Measurements from ENCODE around the gene CCDC187. TPM values are rescaled to one million over a fixed set of nuclear protein-coding genes. Genes with fewer than 3 reads are reported as not detected.

CCDC187 gene
- total and polyA plus RNA-seq, 2 of the 13 experiments (the other 11 are each of a cell fraction or from before 2014, with no cell fraction given): 0.03 to 0.13 TPM

GRCh38 chr9:136244122-136244968 is 59.5 kb downstream of the CCDC187 start (continued):
- TF ChIP-seq PAWR (CRISPR knock-in tag; IDR thresholded peaks at IDR 0.05; ENCODE audit: borderline replicate concordance): no peak
- TF ChIP-seq RAD51 (IDR thresholded peaks at IDR 0.05; ENCODE audit: borderline replicate concordance): no peak
- TF ChIP-seq ZNF331 (CRISPR knock-in tag; IDR thresholded peaks at IDR 0.05): no peak
- no peak for TF ChIP-seq ZNF34 (CRISPR knock-in tag; IDR thresholded peaks at IDR 0.05; ENCODE audit: borderline replicate concordance)
- no peak for TF ChIP-seq ZNF879 (CRISPR knock-in tag; IDR thresholded peaks at IDR 0.05)
- no peak for TF ChIP-seq HDAC2 (CRISPR knock-in tag; IDR thresholded peaks at IDR 0.05)
- no peak for TF ChIP-seq KLF11 (CRISPR knock-in tag; IDR thresholded peaks at IDR 0.05)
- no peak for TF ChIP-seq SOX13 (IDR thresholded peaks at IDR 0.05)
- TF ChIP-seq SOX13 (CRISPR knock-in tag; conservative IDR thresholded peaks at IDR 0.05 in 1 of 2, IDR thresholded peaks at IDR 0.05 in 1 of 2): peak in 1 of 2 experiments; percentile 67; a peak in 2 of 4 replicates
- no peak for TF ChIP-seq ZNF800 (CRISPR knock-in tag; IDR thresholded peaks at IDR 0.05)
- TF ChIP-seq, protein P1, sequence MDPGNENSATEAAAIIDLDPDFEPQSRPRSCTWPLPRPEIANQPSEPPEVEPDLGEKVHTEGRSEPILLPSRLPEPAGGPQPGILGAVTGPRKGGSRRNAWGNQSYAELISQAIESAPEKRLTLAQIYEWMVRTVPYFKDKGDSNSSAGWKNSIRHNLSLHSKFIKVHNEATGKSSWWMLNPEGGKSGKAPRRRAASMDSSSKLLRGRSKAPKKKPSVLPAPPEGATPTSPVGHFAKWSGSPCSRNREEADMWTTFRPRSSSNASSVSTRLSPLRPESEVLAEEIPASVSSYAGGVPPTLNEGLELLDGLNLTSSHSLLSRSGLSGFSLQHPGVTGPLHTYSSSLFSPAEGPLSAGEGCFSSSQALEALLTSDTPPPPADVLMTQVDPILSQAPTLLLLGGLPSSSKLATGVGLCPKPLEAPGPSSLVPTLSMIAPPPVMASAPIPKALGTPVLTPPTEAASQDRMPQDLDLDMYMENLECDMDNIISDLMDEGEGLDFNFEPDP (CRISPR knock-in tag; conservative IDR thresholded peaks at IDR 0.05): no peak
- TF ChIP-seq KDM5B (CRISPR knock-in tag; IDR thresholded peaks at IDR 0.05; ENCODE audit: borderline replicate concordance): no peak
- no peak for TF ChIP-seq ZNF10 (CRISPR knock-in tag; IDR thresholded peaks at IDR 0.05; ENCODE audit: borderline replicate concordance, low read depth)
- TF ChIP-seq CEBPG (CRISPR knock-in tag; IDR thresholded peaks at IDR 0.05): 0 out of 2 replicates have a peak, but pooled peaks have one; percentile 2
- TF ChIP-seq ZNF850 (CRISPR knock-in tag; conservative IDR thresholded peaks at IDR 0.05): no peak
- TF ChIP-seq ZNF552 (CRISPR knock-in tag; IDR thresholded peaks at IDR 0.05; ENCODE audit: borderline replicate concordance): no peak
- TF ChIP-seq AGO1 (IDR thresholded peaks at IDR 0.05; ENCODE audit: low read depth, low read length, poor library complexity, severe bottlenecking): no peak
- no peak for TF ChIP-seq HOXA7 (CRISPR knock-in tag; IDR thresholded peaks at IDR 0.05)
- TF ChIP-seq, protein P2, sequence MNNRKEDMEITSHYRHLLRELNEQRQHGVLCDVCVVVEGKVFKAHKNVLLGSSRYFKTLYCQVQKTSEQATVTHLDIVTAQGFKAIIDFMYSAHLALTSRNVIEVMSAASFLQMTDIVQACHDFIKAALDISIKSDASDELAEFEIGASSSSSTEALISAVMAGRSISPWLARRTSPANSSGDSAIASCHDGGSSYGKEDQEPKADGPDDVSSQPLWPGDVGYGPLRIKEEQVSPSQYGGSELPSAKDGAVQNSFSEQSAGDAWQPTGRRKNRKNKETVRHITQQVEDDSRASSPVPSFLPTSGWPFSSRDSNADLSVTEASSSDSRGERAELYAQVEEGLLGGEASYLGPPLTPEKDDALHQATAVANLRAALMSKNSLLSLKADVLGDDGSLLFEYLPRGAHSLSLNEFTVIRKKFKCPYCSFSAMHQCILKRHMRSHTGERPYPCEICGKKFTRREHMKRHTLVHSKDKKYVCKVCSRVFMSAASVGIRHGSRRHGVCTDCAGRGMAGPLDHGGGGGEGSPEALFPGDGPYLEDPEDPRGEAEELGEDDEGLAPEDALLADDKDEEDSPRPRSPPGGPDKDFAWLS (CRISPR knock-in tag; IDR thresholded peaks at IDR 0.05; ENCODE audit: borderline replicate concordance): no peak
- TF ChIP-seq ZNF776 (CRISPR knock-in tag; IDR thresholded peaks at IDR 0.05): no peak
- no peak for TF ChIP-seq PREB (CRISPR knock-in tag; IDR thresholded peaks at IDR 0.05)
